ENCODE results near the gene SMIM38.

DNA sequence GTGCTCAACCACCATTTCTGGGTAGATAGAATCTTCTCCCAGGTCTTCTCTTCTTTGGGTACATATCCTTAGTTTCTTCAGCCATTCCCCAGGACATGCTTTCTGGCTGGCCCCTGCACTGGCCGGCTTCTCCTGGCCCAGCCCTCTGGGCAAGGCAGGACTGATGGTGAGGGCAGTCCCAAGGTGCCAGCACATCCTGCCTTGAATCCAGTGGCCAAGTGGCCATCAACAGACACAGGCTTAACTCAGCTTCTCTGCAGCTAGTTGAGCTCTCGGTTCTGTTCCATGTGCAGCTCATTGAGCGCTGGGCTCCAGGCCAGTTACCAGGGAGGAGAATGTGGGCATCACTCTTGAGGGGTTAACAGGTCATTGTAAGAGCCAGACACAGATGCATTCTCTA lies 17.6 kb downstream of the SMIM38 start:
- TF ChIP-seq CTCF (IDR thresholded peaks at IDR 0.05) (no peak), EP300 (IDR thresholded peaks at IDR 0.05; ENCODE audit: low read depth) (no peak)
